GM10266 (cell line): ENCODE measurements around the gene COG1.
A peak's percentile ranks its signal among the peaks of the same experiment; 100 is the strongest.

ENCODE experiments used
- DNase-seq: peaks from one replicate; pipeline ENCODE4 v3.0.0; 2012; ENCODE audit errors: extremely low spot score
- TF ChIP-seq, protein P1 (sequence below): IDR thresholded peaks from 2 replicates; pipeline ENCODE4 v1.5.1; 2012; ENCODE audit warnings: mild to moderate bottlenecking, low read depth; ENCODE audit not compliant: control insufficient read depth, insufficient read depth; ENCODE audit errors: missing control alignments

Gene COG1

DNA sequence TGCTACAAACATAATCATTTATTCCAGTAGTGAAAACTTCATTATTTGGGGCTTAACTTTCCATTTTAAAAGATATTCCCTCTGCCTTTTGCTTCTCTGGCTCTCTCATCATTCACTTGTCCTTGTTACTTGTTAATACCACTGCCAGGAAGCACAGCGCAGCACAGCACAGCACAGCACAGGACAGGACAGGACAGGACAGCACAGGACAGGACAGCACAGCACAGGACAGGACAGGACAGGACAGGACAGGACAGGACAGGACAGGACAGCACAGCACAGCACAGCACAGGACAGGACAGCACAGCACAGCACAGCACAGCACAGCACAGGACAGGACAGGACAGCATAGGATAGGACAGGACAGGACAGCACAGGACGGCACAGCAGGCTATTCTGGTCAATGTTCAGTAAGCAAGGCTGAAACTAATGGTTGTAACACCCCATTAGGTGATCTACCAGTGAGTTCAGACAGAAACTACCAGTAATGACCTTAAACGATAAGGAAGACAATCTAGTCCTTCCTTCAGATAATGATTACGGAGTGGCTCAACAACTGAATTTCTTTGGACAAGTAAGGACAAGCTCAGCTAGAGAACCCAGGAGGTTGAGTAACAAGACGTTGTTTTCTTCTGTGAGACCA, 31.9 kb downstream of the COG1 start:
- no peak for DNase-seq
- TF ChIP-seq, protein P1, sequence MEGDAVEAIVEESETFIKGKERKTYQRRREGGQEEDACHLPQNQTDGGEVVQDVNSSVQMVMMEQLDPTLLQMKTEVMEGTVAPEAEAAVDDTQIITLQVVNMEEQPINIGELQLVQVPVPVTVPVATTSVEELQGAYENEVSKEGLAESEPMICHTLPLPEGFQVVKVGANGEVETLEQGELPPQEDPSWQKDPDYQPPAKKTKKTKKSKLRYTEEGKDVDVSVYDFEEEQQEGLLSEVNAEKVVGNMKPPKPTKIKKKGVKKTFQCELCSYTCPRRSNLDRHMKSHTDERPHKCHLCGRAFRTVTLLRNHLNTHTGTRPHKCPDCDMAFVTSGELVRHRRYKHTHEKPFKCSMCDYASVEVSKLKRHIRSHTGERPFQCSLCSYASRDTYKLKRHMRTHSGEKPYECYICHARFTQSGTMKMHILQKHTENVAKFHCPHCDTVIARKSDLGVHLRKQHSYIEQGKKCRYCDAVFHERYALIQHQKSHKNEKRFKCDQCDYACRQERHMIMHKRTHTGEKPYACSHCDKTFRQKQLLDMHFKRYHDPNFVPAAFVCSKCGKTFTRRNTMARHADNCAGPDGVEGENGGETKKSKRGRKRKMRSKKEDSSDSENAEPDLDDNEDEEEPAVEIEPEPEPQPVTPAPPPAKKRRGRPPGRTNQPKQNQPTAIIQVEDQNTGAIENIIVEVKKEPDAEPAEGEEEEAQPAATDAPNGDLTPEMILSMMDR = no peak

DNA sequence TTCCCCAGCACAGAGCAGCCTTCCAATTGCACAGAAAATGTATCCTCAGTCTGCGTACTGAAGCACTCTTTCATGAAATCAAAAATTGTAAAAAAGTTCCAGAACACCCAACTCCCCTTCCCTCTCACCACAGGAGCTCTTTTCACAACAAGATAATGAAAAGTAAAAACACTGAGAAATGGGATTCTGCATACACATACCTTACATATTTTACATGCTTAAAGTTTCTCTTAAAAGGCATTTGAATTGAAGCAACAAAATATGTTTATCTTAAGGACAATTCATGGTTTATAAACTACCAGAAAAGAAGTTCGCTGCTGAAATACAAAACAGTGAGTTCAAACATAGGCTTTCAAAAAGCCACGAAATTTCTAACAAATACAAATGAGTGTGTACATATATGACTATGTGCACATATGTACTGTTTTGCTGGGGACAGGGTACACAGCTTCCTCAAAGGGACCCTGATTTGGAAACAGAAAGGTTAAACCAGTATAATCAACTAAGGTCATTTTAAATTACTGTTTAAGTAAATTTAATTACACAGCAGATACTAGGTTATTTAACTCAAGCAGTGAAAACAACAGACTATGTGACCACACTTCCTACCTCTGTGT, 33.8 kb downstream of the COG1 start:
- no peak for DNase-seq
- TF ChIP-seq, protein P1 = no peak

DNA sequence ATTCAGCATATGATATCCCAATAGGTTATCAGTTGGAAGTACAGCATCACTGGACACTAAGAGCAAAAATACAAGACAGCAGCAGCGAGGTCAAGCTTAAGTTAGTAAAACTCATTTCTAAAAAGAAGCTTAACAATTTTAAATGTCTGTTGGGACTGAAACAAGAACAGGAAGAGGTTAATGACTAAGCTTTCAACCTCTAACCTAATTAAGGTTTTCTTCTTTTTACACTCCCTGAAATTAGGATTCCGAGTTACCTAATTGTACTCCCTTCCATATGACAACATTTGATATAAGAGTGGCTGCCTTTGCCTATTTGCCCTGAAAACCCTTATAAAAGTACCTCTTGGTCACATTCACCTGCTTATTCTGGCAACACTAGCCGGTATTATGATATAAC, 34.5 kb downstream of the COG1 start:
- DNase-seq = peak; percentile 34

DNA sequence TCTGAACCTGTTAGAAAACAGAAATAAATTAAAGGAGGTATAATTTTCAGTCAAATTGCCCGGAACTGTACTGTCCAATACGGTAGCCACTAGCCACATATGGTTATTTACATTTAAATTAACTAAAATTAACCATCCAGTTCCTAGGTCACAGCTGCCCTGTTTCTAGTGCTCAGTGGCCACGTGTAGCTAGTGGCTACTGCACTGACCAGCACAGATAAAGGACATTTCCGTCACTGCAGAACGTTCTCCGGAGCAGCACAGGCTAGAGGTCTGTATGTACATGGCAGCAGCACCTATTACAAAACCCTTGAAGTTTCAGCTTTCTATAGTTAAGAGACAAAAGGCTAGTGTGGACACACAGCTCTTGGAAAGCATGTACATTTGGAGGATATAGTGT, 35.1 kb downstream of the COG1 start:
- TF ChIP-seq, protein P1 = no peak
- no peak for DNase-seq

More for the DNA sequence above, 34.5 kb downstream of the COG1 start:
- TF ChIP-seq, protein P1 = no peak

DNA sequence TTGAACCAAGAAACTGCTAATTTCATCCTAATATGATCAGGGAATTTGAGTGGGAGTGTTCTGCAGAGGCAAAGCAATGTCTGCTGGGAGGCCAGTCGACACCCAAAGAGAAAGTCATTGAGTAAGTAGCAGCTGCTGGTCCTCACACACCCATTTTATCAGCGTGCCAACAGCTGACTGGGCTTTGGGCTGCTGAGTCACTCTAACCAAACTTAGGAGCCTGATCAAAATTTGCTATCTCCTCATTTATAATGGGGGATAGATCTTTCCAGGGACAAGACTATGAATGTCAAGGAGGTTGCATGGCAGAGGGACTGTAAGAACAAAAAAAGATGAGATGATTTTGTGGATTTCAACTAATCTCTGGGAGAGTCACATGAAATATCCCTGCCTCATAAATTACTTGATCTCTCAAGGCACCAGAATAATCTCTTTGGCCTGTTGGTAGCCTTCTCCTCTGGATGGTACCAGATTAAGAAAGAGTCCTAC, 35.9 kb downstream of the COG1 start:
- DNase-seq = peak; percentile 62
- TF ChIP-seq, protein P1 = no peak

DNA sequence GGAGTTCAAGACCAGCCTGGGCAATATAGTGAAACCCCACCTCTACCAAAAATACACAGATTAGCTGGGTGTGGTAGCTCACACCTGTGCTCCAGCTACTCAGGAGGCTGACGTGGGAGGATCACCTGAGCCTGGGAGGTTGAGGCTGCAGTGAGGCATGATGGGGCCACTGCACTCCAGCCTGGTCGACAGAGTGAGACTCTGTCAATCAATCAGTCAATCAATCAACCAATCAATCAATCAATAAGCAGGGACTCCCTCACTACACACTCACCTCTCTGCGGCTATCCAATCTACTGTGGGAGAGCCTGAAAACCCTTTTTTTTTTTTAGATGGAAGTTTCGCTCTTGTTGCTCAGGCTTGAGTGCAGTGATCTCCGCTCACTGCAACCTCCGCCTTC, 37.2 kb downstream of the COG1 start:
- TF ChIP-seq, protein P1 = no peak
- no peak for DNase-seq

DNA sequence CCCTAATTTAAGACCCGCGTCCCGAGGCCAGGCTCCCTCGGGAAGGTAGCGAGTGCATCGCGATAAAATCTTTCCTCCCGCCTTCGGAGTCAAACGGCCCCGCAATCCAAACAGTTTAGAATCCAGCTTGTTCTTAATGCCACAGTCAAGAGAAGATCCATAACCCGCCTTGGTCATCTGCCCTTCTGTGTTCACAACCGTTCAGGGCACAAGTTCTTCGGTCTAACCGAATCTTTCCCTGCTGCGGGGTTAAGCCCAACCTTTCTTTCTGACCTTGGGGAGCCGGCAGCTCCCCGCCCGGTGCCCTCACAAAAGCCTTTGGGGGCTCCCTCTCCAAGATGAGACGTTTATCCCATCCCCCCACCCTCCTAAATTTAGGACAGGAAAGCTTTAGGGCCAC, 38.5 kb downstream of the COG1 start:
- DNase-seq = no peak
- TF ChIP-seq, protein P1 = no peak
